Activated naive CD8-positive, alpha-beta T cell treated with anti-CD3 and anti-CD28 coated beads, Interleukin-2, amount 10 ng/mL, durations not matched to agents 7 days and 5 days (primary cell): Measurements from ENCODE around the gene HAUS7. TPM values are rescaled to one million over a fixed set of nuclear protein-coding genes. Genes with fewer than 3 reads are reported as not detected.

Source experiments
- ATAC-seq: fragments of 150-1000 bp; cut with Tn5 transposase; one replicate; pipeline ENCODE4 v1.10.0; 2021; ENCODE audit warnings: low read depth, moderate library complexity
- POLR2A ChIA-PET: fragments of 350-600 bp; sonication (Branson Sonifier 250); formaldehyde crosslinking; loops from one replicate; lab custom pipeline; 2021; ENCODE audit warnings: antibody characterized with exemption; lab: Charles Lee
- DNase-seq: peaks from one replicate; pipeline ENCODE4 v3.0.0; 2021
- H3K27ac Mint-ChIP-seq: one replicate; pipeline ENCODE4 v1.8.0; 2022; ENCODE audit warnings: mild to moderate bottlenecking, mixed read lengths
- H3K27me3 Mint-ChIP-seq: one replicate; pipeline ENCODE4 v1.8.0; 2022; ENCODE audit warnings: mild to moderate bottlenecking, moderate library complexity, mixed read lengths
- H3K36me3 Mint-ChIP-seq: one replicate; pipeline ENCODE4 v1.8.0; 2021; ENCODE audit warnings: mild to moderate bottlenecking, mixed read lengths
- H3K4me1 Mint-ChIP-seq: one replicate; pipeline ENCODE4 v1.8.0; 2021; ENCODE audit warnings: mixed read lengths
- H3K4me3 Mint-ChIP-seq: one replicate; pipeline ENCODE4 v1.8.0; 2022; ENCODE audit warnings: mild to moderate bottlenecking, moderate library complexity, mixed read lengths
- H3K9me3 Mint-ChIP-seq: one replicate; pipeline ENCODE4 v1.8.0; 2021; ENCODE audit warnings: mixed read lengths
- total RNA-seq, 2 experiments: library from RNA; stranded (reverse); gene quantifications; one replicate each; pipeline ENCODE4 v1.2.3, GENCODE V29; 2021

Gene HAUS7
- total RNA-seq, 2 experiments from 2014 or later: 35.4 to 36.5 TPM

DNA sequence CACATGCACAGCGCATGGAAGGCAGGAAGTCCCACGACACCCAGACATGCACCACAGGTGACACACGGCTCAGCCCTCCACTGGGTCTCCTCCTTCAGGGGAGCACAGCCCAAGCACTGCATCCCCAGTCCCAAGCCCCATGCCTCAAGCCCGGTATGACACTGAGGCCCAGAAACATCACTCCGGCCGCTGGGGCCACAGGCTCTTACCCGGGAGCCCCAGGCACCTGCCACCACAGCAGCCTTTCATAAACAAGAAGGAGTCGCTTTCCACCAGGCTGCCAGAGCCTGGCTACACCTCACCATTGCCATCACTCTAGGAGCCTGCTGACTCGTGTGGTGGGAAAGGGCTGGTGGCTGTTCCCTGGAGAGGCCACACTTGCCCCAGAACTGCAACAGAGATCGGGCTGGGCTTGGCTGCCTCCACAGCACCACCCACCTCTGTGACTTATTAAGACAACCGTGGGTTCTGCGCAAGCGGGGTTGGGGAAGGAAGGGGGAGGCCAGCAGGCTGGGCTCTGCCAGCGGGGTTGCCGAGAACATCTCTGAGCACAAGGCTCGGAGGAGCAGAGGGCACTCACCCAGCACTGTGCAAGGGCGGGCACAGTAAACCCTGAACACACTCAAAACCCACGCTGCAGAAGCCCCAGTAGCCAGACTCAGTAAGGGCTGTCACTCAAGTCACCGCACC, 4.5 kb downstream of the HAUS7 start:
- Mint-ChIP-seq H3K9me3 (no peaks in the 10 kb centered on the region), H3K27me3 (no peaks in the 10 kb centered on the region), H3K27ac (no peak overlapping the region), H3K4me3 (no peak overlapping the region), H3K4me1 (peaks cover 3% of the 10 kb centered on the region), H3K36me3 (no peaks in the 10 kb centered on the region)
- POLR2A ChIA-PET: interaction anchor here (0.7 kb wide), 1 partner anchor 127 kb away, joined by 4 read pairs; no protein-coding TSS in a partner anchor
- no peak for DNase-seq
- ATAC-seq: no peak

DNA sequence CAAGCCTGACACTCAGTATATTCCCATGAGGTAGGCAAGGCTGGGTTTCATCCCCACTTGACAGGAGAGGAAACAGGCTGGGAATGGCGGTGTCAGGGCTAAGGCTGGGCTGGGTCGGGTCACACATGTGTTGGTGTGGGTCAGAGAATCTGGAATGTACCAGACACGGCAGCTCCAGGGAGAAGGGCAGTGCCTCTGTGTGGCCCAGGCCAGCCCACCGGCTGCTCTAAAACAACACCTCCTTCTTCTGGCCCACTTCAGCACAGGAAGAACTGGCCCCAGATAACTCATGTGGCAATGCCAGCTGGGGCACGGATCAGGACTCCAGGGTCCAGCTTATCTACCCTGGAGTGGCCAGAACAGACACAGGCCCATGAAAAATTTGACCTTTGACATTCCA, 6.3 kb downstream of the HAUS7 start:
- H3K4me1 Mint-ChIP-seq: peaks cover 3% of the 10 kb centered on the region
- H3K9me3 Mint-ChIP-seq: no peaks in the 10 kb centered on the region
- no peak overlapping the region for H3K27ac Mint-ChIP-seq
- POLR2A ChIA-PET: no interaction called here
- H3K36me3 Mint-ChIP-seq: no peaks in the 10 kb centered on the region
- no peaks in the 10 kb centered on the region for H3K27me3 Mint-ChIP-seq
- ATAC-seq (no peak), DNase-seq (no peak)
- H3K4me3 Mint-ChIP-seq: no peak overlapping the region

DNA sequence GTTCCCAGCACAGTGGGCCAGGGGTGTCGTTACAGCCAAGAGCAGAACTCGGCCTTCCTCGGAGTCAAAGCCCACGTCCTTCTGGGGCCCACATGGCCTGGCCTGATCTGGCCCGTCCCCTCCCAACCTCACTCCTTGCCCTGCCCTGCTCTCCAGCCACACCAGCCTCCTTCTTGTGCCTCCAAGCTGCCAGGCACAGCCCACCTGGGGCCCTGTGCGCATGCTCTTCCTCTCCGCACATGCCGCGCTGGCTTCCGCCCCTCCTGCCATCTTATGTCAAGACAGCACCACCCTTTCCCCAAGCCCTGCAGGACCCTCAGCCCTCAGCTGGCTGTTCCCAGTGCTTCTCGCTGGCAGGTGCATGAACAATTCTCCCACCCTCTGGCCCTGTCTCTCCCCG, 6.8 kb downstream of the HAUS7 start:
- Mint-ChIP-seq H3K27ac (no peak overlapping the region), H3K9me3 (no peaks in the 10 kb centered on the region), H3K4me3 (no peak overlapping the region), H3K4me1 (no peaks in the 10 kb centered on the region), H3K36me3 (no peaks in the 10 kb centered on the region), H3K27me3 (no peaks in the 10 kb centered on the region)
- DNase-seq (no peak), ATAC-seq (no peak)
- POLR2A ChIA-PET: no interaction called here

DNA sequence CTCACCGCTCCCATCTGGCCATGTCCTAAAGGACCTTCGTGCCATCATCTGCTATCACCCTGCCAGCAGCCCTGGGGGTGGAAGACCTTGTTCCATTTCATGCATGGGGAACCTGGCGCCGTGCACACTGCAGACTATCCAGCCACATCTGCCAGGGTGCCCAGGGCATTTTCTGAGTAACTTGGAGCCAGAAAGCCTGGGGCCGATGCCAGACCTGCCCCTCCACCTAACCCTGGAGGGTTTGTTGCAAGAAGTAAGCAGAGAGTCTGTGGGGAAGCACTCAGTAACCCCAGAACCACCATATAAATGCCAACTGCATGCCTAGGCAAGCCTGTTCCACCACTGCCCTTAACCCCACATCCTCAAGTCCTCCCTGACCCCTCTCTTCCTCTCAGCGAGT, 7.3 kb downstream of the HAUS7 start:
- POLR2A ChIA-PET: no interaction called here
- no peak for ATAC-seq
- DNase-seq: no peak
- Mint-ChIP-seq H3K4me3 (no peak overlapping the region), H3K27ac (no peak overlapping the region), H3K36me3 (no peaks in the 10 kb centered on the region), H3K4me1 (no peaks in the 10 kb centered on the region), H3K27me3 (no peaks in the 10 kb centered on the region), H3K9me3 (no peaks in the 10 kb centered on the region)

DNA sequence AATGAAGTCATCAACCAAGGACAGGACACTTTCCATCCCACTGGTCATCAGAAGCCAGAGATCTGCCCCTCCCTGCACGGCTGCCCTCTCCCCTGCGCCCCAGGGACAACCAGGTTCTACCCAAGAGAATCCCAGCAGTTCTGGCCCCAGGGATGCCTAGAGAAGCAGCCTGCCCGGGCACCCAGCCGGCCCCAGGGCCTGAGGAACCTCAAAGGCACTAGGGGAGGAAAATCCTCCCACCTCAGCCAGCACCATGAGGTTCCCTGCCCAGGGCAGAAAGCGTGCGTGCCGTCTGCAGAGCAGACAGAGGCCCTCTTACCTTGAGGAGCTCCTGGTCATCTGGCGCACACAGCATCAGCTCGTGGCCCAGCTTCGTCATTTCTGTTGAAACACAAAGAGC, 8.1 kb downstream of the HAUS7 start:
- H3K4me3 Mint-ChIP-seq: no peak overlapping the region

DNA sequence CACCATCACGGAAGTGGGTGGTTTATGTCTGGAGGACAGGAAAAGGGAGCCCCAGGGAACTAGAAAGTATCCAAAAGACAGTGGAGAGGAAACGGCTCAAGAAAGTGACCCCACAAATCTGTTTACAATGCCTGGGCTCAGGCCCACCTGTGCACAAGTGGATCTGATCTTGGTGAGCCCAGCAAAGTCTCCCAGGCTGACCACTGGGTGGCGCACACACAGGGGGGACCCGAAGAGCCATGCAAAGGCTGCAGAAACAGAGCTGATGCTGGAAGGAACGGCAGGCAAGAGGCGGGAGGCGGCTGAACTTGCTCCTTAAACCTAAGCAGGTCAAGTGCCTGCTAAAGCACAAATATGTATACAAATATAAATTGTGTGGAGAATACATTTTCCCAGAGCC, 9.6 kb downstream of the HAUS7 start:
- Mint-ChIP-seq H3K27ac (no peak overlapping the region), H3K4me1 (no peaks in the 10 kb centered on the region)

More for the DNA sequence above, 8.1 kb downstream of the HAUS7 start:
- no peak overlapping the region for H3K27ac Mint-ChIP-seq
- POLR2A ChIA-PET: no interaction called here
- DNase-seq: no peak
- no peaks in the 10 kb centered on the region for H3K27me3 Mint-ChIP-seq
- H3K9me3 Mint-ChIP-seq: no peaks in the 10 kb centered on the region
- no peak for ATAC-seq
- no peaks in the 10 kb centered on the region for H3K4me1 Mint-ChIP-seq
- no peaks in the 10 kb centered on the region for H3K36me3 Mint-ChIP-seq

DNA sequence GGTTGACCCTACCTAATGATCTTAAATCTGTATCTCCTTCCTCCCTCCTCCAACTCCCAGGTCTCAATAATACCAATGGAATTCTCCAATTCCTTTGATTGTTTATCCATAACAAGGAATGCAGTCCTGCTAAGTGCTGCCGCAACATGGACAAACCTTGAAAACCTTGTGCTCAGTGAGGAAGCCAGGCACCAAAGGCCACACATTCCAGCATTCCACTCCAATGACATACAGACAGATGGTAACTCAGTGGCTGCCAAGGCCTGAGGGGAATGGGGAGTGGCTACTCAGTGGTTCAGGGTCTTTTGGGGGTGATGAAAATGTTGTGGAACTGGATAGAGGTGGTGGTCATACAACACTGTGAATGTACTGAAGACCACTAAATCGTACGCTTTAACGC, 10.4 kb downstream of the HAUS7 start:
- Mint-ChIP-seq H3K36me3 (no peaks in the 10 kb centered on the region), H3K4me3 (no peak overlapping the region), H3K27ac (no peak overlapping the region), H3K9me3 (no peaks in the 10 kb centered on the region), H3K4me1 (no peaks in the 10 kb centered on the region), H3K27me3 (no peaks in the 10 kb centered on the region)
- no peak for ATAC-seq
- DNase-seq: no peak
- POLR2A ChIA-PET: no interaction called here

More for the DNA sequence above, 9.6 kb downstream of the HAUS7 start:
- H3K4me3 Mint-ChIP-seq: no peak overlapping the region
- DNase-seq: peak; percentile 57
- peak; percentile 60 for ATAC-seq
- no peaks in the 10 kb centered on the region for H3K9me3 Mint-ChIP-seq
- H3K27me3 Mint-ChIP-seq: no peaks in the 10 kb centered on the region
- POLR2A ChIA-PET: no interaction called here
- no peaks in the 10 kb centered on the region for H3K36me3 Mint-ChIP-seq

DNA sequence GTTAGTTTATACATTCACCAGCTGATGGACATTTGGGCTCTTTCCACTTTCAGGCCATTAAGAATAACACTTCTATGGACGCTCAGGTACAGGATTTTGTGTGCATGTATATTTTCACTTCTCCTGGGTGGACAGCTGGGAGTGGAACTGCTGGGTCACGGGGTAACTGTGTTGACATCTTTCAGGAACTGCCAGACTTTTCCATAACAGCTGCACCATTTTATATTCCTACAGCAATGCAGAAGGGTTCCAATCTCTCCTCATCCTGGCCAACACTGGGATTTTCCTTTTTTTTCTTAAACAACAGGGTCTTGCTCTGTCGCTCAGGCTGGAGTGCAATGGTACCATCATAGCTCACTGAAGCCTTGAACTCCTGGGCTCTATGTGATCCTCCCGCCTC, 11.9 kb downstream of the HAUS7 start:
- H3K4me1 Mint-ChIP-seq: no peaks in the 10 kb centered on the region
- no peaks in the 10 kb centered on the region for H3K36me3 Mint-ChIP-seq
- H3K27ac Mint-ChIP-seq: no peak overlapping the region
- ATAC-seq (no peak), DNase-seq (no peak)
- POLR2A ChIA-PET: no interaction called here
- no peak overlapping the region for H3K4me3 Mint-ChIP-seq
- H3K27me3 Mint-ChIP-seq: no peaks in the 10 kb centered on the region
- H3K9me3 Mint-ChIP-seq: no peaks in the 10 kb centered on the region

DNA sequence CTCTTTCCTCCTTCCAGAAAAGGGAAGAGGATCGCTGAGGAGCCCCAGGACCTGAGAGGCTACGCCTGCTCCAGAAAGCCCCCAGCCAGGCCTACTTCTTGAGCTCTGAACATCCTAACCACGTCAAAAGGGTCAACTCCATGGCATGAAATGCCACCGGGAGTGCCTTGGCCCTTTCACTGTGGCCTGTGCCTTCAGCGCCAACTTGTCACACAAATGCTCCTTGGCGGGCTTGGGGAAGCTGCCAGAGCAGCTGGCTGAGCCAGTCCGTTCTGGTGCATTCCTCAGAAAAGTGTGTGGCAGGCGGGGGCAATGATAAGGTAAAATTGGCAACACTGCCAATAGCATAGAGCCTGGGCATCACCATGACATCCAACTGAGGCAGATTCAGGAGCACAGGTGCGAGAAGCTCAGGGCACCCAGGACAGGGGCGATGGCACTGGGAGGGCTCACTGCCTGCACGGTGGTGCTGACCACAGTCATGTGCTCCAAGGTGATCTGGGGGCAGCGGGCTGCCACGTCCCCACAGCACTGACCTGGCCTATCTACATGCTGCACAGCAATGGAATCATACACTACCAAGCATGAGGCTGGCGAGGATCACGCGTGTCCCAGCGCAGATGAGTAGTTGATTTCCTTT, 12.4 kb downstream of the HAUS7 start:
- Mint-ChIP-seq H3K9me3 (no peaks in the 10 kb centered on the region), H3K4me1 (no peaks in the 10 kb centered on the region), H3K36me3 (no peaks in the 10 kb centered on the region), H3K27me3 (no peaks in the 10 kb centered on the region), H3K27ac (no peak overlapping the region), H3K4me3 (no peak overlapping the region)
- ATAC-seq: no peak
- no peak for DNase-seq
- POLR2A ChIA-PET: no interaction called here

DNA sequence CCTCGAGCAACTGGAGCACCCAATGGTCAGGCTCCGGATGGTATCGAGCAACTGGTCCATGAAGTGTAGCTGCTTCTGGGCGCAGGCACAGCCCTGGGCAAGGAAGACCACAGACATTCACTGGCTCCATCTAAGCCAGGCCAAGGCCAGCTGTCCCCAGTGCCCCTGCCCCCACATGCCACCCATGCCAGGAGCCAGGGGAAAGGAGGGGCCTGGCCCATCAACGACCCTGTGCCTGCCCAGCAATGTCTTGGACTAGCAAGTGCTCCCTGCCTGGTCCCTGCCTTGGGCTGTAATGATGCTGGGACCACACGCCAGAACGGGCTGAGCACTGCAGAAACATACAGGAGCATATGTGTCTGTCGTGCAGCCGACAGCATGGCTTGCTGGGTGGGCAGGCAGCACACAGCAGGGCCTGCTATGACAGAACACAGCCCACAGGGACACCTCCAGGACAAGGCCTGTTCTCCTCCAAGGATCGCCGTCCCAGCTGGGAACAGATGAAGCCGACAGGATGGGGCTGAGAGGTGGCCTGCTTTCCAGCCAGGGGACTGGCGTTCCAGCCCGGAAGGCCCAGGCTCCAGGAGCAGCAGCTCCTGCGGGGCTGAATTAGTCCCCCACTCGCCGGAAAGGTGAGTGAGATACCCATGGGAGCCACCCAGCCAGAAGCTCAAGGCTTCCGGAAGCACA, 13.1 kb downstream of the HAUS7 start:
- H3K4me3 Mint-ChIP-seq: no peak overlapping the region
- H3K36me3 Mint-ChIP-seq: no peaks in the 10 kb centered on the region
- POLR2A ChIA-PET: no interaction called here

DNA sequence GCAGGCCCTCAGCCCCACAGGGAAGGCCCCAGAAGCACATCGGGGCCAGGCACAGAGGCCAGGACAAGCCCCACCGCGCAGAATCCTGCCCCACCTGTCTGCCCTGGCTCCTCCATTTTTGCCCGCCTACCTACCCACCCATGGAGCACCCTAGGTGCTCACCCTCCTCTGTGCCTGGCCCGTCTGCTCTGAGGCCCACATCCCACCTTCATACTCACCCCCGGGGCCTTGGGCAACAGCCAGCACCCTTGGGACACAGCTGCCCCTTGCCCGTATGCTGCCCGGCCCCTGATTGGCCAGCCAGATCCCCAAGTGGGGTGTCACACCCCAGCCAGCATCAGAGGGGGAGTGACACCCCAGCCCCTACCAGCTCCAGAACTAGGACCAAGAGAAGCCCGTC, 13.7 kb downstream of the HAUS7 start:
- POLR2A ChIA-PET: no interaction called here
- ATAC-seq (no peak), DNase-seq (no peak)
- Mint-ChIP-seq H3K4me1 (no peaks in the 10 kb centered on the region), H3K27ac (no peak overlapping the region), H3K4me3 (no peak overlapping the region), H3K9me3 (no peaks in the 10 kb centered on the region), H3K36me3 (no peaks in the 10 kb centered on the region), H3K27me3 (no peaks in the 10 kb centered on the region)

More for the DNA sequence above, 13.1 kb downstream of the HAUS7 start:
- Mint-ChIP-seq H3K27me3 (no peaks in the 10 kb centered on the region), H3K4me1 (no peaks in the 10 kb centered on the region), H3K27ac (no peak overlapping the region), H3K9me3 (no peaks in the 10 kb centered on the region)
- DNase-seq (no peak), ATAC-seq (no peak)

DNA sequence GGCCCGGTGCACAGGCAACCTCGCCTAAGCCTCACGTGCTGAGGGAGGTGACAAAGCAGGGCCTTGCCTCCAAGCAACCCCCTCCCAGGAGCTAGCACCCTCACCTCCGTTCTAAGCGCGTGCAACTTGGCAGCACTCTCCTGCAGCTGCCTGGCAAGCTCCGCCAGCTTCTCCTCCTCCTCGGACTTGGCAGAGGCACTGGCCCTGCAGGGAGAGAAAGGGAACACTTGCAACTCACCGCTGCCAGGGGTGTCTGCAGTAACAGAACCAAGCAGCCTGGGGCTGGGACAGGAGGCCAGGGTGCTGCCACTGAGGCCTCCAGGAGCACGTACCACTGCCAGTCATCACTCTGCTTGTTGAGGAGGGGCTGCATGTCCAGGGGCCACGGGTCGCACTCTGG, 14.2 kb downstream of the HAUS7 start:
- Mint-ChIP-seq H3K4me3 (no peak overlapping the region), H3K9me3 (no peaks in the 10 kb centered on the region), H3K36me3 (no peaks in the 10 kb centered on the region), H3K27ac (no peak overlapping the region), H3K4me1 (no peaks in the 10 kb centered on the region), H3K27me3 (no peaks in the 10 kb centered on the region)
- POLR2A ChIA-PET: no interaction called here
- no peak for ATAC-seq
- no peak for DNase-seq

DNA sequence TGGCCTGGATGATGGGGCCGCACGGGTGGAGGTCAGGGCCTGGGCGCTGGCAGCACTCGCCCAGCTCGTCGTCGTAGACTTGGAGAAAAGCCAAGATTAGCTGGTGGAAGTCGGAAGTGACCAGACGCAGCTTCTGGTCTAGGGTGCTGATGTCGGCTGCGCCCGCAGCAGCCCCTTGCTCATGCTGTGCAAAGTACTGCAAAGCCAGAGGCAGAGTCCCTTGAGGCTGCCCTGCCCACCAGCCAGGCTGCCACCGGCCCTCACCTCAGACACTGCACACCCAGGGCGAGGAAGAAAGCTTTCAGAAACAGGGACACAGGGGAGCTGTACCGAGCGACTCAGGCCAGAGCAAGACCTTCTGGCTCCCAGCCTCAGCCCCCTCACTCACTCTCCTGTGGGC, 14.8 kb downstream of the HAUS7 start:
- no peaks in the 10 kb centered on the region for H3K27me3 Mint-ChIP-seq
- POLR2A ChIA-PET: no interaction called here
- DNase-seq (no peak), ATAC-seq (no peak)
- no peaks in the 10 kb centered on the region for H3K9me3 Mint-ChIP-seq
- H3K36me3 Mint-ChIP-seq: no peaks in the 10 kb centered on the region
- H3K27ac Mint-ChIP-seq: no peak overlapping the region
- H3K4me3 Mint-ChIP-seq: no peak overlapping the region
- no peaks in the 10 kb centered on the region for H3K4me1 Mint-ChIP-seq
